AG04449 (cell line): Measurements from ENCODE around the gene RPL22L1.
A peak's percentile ranks its signal among the peaks of the same experiment; 100 is the strongest.
"Not testable (repeated sequence)": the region's sequence is repeated elsewhere in the genome, so short reads cannot be mapped to it uniquely, and the experiment has no call there.

Experiments
- CTCF ChIA-PET: fragments of 350-600 bp; formaldehyde crosslinking; extraction: SDS; loops from one replicate; lab custom pipeline; 2021; ENCODE audit warnings: antibody characterized with exemption; lab: Yijun Ruan, JAX
- POLR2A ChIA-PET: fragments of 400-600, 350-600 bp; formaldehyde crosslinking; extraction: SDS; loops from one replicate; lab custom pipeline; 2020; ENCODE audit warnings: antibody characterized with exemption, inconsistent platforms; lab: Yijun Ruan, JAX
- DNase-seq: peaks from one replicate; pipeline ENCODE4 v3.0.0-alpha.2; 2010; ENCODE audit warnings: low read depth, low spot score
- H3K4me3 ChIP-seq: 2 replicates; pipeline ENCODE4 v1.5.1; 2011; ENCODE audit warnings: low read depth, mild to moderate bottlenecking, control low read depth, low read length
- TF ChIP-seq, protein P1 (sequence below): IDR thresholded peaks from one replicate; pipeline ENCODE4 v1.5.1; 2011; ENCODE audit warnings: mild to moderate bottlenecking, moderate library complexity, low read length, control low read depth, inconsistent platforms; ENCODE audit not compliant: insufficient read depth; ENCODE audit errors: missing control alignments

Gene RPL22L1

DNA sequence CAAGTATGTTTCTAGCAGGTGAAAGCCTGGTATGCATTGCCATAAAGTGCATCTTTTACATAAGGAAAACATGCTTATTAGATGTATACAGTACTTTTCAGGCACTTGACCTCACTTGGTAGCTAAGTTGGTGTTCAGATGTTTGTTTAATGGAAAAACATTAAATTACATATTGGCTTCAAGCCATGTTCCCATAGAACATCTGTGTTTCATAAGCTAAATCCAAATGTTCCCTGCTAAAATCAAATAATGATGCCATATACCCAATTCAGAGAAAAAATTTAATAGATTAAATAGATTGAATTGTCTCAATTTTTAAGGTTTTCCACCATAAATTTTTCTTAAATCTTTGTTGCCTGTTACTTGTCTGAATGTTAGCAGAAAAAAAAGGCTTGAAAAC is 19.1 kb upstream of the RPL22L1 start:
- POLR2A ChIA-PET: no interaction called here

DNA sequence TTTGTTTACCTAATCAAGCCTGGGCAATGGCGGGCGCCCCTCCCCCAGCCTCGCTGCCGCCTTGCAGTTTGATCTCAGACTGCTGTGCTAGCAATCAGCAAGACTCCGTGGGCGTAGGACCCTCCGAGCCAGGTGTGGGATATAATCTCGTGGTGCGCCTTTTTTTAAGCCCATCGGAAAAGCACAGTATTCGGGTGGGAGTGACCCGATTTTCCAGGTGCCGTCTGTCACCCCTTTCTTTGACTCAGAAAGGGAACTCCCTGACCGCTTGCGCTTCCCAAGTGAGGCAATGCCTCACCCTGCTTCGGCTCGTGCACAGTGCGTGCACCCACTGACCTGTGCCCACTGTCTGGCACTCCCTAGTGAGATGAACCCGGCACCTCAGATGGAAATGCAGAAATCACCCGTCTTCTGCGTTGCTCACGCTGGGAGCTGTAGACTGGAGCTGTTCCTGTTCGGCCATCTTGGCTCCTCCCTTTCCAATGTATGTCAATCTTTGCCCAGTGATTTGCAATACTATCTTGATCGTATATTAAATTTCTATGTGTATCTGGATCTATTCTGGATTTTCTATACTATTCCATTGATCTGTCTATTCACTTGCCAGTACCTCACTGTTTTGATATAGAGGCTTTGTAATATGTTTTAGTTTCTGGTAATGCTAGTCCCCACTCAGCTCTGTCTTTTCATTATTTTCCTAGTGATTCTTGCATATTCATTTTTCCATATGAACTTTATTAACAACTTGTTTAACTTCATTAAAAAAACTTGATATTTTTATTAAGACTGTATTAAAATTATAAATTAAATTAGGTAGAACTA is 14.3 kb upstream of the RPL22L1 start:
- DNase-seq, POLR2A ChIA-PET, CTCF ChIA-PET, H3K4me3 ChIP-seq: not testable (repeated sequence)

More for the DNA sequence above, 19.1 kb upstream of the RPL22L1 start:
- no peak for DNase-seq
- CTCF ChIA-PET: interaction anchor here (1.5 kb wide), 1 partner anchor 16 kb away, joined by 3 read pairs; no protein-coding TSS in a partner anchor
- H3K4me3 ChIP-seq: no peak overlapping the region
- TF ChIP-seq, protein P1, sequence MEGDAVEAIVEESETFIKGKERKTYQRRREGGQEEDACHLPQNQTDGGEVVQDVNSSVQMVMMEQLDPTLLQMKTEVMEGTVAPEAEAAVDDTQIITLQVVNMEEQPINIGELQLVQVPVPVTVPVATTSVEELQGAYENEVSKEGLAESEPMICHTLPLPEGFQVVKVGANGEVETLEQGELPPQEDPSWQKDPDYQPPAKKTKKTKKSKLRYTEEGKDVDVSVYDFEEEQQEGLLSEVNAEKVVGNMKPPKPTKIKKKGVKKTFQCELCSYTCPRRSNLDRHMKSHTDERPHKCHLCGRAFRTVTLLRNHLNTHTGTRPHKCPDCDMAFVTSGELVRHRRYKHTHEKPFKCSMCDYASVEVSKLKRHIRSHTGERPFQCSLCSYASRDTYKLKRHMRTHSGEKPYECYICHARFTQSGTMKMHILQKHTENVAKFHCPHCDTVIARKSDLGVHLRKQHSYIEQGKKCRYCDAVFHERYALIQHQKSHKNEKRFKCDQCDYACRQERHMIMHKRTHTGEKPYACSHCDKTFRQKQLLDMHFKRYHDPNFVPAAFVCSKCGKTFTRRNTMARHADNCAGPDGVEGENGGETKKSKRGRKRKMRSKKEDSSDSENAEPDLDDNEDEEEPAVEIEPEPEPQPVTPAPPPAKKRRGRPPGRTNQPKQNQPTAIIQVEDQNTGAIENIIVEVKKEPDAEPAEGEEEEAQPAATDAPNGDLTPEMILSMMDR: no peak

DNA sequence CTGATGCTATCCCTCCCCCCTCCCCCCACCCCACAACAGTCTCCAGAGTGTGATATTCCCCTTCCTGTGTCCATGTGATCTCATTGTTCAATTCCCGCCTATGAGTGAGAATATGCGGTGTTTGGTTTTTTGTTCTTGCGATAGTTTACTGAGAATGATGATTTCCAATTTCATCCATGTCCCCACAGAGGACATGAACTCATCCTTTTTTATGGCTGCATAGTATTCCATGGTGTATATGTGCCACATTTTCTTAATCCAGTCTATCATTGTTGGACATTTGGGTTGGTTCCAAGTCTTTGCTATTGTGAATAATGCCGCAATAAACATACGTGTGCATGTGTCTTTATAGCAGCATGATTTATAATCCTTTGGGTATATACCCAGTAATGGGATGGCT is 8.7 kb upstream of the RPL22L1 start:
- POLR2A ChIA-PET, H3K4me3 ChIP-seq, CTCF ChIA-PET, DNase-seq: not testable (repeated sequence)

DNA sequence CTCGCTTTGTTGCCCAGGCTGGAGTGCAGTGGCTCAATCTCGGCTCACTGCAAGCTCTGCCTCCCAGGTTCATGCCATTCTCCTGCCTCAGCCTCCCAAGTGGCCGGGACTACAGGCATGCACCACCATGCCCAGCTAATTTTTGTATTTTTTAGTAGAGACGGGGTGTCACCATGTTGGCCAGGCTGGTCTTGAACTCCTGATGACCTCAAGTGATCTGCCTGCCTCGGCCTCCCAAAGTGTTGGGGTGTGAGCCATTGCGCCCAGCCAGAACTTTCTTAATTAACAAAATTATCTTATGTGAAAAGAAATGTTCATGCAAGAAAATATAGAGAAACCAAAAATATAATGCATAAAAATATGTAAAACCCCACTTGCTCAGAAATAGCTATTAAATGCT is 7.3 kb upstream of the RPL22L1 start:
- CTCF ChIA-PET: interaction anchor here (0.7 kb wide), 1 partner anchor 9 kb away, joined by 3 read pairs; no protein-coding TSS in a partner anchor

DNA sequence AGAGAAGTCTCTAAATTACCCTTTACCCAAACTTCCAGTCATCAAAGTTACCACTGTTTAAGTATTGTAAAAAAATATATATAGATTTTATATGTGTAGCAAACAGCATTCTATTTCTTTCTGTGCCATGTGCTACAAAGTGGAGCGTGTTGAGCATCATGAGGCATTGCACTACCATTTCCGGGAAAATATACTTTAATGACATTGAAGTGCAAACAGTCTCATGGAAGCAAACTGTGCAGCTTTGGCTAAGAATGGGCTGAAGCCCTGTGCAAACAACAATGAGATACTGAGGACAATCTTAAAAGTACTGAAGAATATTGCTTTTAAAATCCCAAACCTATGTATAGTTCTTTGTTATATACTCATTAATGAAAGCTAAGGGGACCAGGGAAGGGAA is 6.5 kb upstream of the RPL22L1 start:
- DNase-seq: no peak
- TF ChIP-seq, protein P1: no peak
- POLR2A ChIA-PET: no interaction called here
- no peak overlapping the region for H3K4me3 ChIP-seq
- CTCF ChIA-PET: interaction anchor here (0.7 kb wide), 1 partner anchor 10 kb away, joined by 3 read pairs; no protein-coding TSS in a partner anchor

More for the DNA sequence above, 7.3 kb upstream of the RPL22L1 start:
- DNase-seq, H3K4me3 ChIP-seq, POLR2A ChIA-PET: not testable (repeated sequence)

DNA sequence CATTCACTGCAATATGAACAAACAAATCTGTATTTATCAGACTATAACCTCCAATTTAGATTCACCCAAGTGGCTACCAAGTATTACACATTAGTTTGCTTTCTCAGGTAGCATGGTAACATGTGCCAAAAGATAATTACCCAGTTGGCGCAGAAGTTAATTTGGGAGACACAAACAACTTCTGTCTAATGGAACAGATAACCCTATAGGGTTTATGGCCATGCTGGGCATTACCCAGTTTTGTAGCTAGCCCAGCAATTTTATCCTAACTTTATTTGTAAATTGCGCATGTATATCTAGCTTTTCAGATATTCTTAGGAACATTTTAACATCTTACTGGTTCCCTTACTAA is 780 bp downstream of the RPL22L1 start:
- POLR2A ChIA-PET: interaction anchor here (0.6 to 1.5 kb wide), 8 partner anchors 12 to 641 kb away, joined by 3 to 8 read pairs (median 4); partner anchors contain the start of genes EIF5A2 and SKIL
- peak overlapping the region; percentile 80 for H3K4me3 ChIP-seq
- CTCF ChIA-PET: interaction anchor here (0.8 kb wide), 2 partner anchors 452 to 455 kb away, joined by 3 read pairs; no protein-coding TSS in a partner anchor
- TF ChIP-seq, protein P1: no peak
- DNase-seq: no peak

DNA sequence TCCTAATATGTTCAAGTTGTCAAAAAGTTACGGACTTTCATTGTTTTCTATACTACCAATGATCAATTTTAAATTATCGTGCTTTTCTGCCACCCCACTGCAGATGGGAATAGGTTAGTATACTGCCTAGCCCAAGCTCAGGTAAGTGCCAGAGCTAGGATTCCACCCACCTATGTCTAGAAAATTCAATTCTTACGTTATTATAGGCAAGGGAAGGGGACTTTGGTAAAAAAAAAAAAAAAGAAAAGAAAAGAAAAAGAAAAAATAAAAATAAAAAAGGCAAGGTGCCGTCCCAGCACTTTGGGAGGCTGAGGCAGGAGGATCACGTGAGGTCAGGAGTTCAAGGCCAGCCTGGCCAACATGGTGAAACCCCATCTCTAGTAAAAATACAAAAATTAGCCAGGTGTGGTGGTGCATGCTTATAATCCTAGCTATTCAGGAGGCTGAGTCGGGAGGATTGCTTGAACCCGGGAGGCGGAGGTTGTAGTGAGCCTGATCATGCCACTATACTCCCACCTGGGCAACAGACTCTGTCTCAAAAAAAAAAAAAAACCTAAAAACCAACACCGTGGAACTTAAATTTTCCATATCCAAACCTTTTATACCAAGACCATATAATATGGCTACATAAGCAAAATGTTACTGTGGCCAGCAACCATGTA is 1.3 kb downstream of the RPL22L1 start:
- TF ChIP-seq, protein P1: no peak
- DNase-seq: no peak
- POLR2A ChIA-PET: interaction anchor here (0.7 to 1.5 kb wide), 3 partner anchors 28 to 641 kb away, joined by 3 to 4 read pairs (median 4); no protein-coding TSS in a partner anchor
- peak overlapping the region; percentile 80 for H3K4me3 ChIP-seq
- CTCF ChIA-PET: interaction anchor here (0.8 to 1.1 kb wide), 3 partner anchors 9 to 455 kb away, joined by 3 to 4 read pairs (median 4); no protein-coding TSS in a partner anchor
